Measurements from ENCODE around the gene AFF3.

Gene AFF3

DNA sequence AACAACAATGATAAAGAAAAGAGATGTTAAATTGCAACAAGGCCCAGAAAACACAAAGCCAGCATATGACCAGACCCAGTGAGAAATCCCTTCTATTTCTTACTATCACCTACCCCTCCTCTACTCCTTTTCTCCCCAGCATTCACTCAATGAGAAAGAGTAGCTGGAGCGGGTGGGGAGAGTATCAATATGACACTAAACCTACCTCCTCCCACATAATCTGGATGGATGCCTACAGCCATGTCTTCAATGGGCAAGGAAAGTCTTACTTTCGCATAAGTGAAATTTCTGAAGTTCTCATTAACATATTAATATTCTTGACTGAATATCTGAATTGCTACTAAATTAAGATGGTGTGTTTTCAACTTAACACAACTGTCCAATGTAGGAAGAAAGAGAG lies 78.2 kb downstream of the AFF3 start:
- TF ChIP-seq TAF1 (IDR thresholded peaks at IDR 0.05; ENCODE audit: borderline replicate concordance, insufficient read depth, low read length) (no peak), FOXP2 (optimal IDR thresholded peaks at IDR 0.05; ENCODE audit: borderline replicate concordance, extremely low read depth, extremely low read length, insufficient read depth) (no peak), POLR2AphosphoS5 (IDR thresholded peaks at IDR 0.05; ENCODE audit: low read depth, low read length) (no peak), SIN3A (IDR thresholded peaks at IDR 0.05; ENCODE audit: borderline replicate concordance, insufficient read depth, low read length) (no peak)
- TF ChIP-seq, protein P1, sequence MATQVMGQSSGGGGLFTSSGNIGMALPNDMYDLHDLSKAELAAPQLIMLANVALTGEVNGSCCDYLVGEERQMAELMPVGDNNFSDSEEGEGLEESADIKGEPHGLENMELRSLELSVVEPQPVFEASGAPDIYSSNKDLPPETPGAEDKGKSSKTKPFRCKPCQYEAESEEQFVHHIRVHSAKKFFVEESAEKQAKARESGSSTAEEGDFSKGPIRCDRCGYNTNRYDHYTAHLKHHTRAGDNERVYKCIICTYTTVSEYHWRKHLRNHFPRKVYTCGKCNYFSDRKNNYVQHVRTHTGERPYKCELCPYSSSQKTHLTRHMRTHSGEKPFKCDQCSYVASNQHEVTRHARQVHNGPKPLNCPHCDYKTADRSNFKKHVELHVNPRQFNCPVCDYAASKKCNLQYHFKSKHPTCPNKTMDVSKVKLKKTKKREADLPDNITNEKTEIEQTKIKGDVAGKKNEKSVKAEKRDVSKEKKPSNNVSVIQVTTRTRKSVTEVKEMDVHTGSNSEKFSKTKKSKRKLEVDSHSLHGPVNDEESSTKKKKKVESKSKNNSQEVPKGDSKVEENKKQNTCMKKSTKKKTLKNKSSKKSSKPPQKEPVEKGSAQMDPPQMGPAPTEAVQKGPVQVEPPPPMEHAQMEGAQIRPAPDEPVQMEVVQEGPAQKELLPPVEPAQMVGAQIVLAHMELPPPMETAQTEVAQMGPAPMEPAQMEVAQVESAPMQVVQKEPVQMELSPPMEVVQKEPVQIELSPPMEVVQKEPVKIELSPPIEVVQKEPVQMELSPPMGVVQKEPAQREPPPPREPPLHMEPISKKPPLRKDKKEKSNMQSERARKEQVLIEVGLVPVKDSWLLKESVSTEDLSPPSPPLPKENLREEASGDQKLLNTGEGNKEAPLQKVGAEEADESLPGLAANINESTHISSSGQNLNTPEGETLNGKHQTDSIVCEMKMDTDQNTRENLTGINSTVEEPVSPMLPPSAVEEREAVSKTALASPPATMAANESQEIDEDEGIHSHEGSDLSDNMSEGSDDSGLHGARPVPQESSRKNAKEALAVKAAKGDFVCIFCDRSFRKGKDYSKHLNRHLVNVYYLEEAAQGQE (IDR thresholded peaks at IDR 0.05; ENCODE audit: insufficient read depth in 1 of 2, low read depth in 2 of 2, low read length in 2 of 2), result no peak

DNA sequence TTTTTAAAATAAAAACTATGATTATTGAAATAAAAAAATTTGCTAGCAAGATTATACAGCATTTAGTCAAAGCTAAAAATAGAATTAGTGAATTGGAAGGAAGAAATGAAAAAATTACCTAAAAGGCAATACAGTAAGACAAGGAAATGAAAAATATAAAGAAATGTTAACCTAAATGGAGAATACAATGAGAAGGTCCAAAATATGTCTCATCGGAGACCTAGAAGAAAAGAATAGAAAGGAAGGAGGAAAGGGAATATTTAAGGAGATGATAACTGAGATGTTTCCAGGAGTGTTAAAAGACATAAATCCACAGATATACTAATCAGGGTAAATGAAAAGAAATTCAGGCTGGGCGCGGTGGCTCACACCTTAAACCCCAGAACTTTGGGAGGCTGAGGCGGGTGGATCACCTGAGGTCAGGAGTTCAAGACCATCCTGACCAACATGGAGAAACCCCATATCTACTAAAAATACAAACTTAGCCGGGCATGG lies 78.9 kb downstream of the AFF3 start:
- TF ChIP-seq TAF1 (IDR thresholded peaks at IDR 0.05; ENCODE audit: borderline replicate concordance, insufficient read depth, low read length) (no peak), POLR2AphosphoS5 (IDR thresholded peaks at IDR 0.05; ENCODE audit: low read depth, low read length) (no peak), SIN3A (IDR thresholded peaks at IDR 0.05; ENCODE audit: borderline replicate concordance, insufficient read depth, low read length) (no peak), FOXP2 (optimal IDR thresholded peaks at IDR 0.05; ENCODE audit: borderline replicate concordance, extremely low read depth, extremely low read length, insufficient read depth) (no peak)
- TF ChIP-seq, protein P1 (IDR thresholded peaks at IDR 0.05; ENCODE audit: insufficient read depth in 1 of 2, low read depth in 2 of 2, low read length in 2 of 2), result no peak

DNA sequence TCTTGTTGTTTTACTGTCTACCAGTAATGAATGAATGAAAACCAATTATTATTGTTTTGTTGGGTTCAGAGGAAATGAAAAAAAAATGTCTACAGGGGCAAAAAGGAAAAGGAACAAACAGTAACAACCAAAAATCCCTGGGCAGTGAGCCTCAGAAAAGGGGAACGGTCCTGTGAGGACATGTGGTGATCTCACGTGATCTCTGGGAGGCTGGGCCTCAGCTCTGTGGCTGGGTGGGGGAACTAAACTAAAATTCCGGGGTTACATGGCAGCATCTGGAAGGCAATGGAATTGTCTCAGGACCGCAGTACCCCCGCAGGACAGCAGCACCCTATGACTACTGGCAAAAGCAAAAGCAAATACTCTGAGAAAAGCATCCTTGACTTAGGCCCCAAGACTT lies 80.1 kb downstream of the AFF3 start:
- TF ChIP-seq FOXP2 (optimal IDR thresholded peaks at IDR 0.05; ENCODE audit: borderline replicate concordance, extremely low read depth, extremely low read length, insufficient read depth), result no peak
- TF ChIP-seq TAF1 (IDR thresholded peaks at IDR 0.05; ENCODE audit: borderline replicate concordance, insufficient read depth, low read length), result no peak
- TF ChIP-seq, protein P1 (IDR thresholded peaks at IDR 0.05; ENCODE audit: insufficient read depth in 1 of 2, low read depth in 2 of 2, low read length in 2 of 2), result no peak
- no peak for TF ChIP-seq POLR2AphosphoS5 (IDR thresholded peaks at IDR 0.05; ENCODE audit: low read depth, low read length)
- no peak for TF ChIP-seq SIN3A (IDR thresholded peaks at IDR 0.05; ENCODE audit: borderline replicate concordance, insufficient read depth, low read length)

DNA sequence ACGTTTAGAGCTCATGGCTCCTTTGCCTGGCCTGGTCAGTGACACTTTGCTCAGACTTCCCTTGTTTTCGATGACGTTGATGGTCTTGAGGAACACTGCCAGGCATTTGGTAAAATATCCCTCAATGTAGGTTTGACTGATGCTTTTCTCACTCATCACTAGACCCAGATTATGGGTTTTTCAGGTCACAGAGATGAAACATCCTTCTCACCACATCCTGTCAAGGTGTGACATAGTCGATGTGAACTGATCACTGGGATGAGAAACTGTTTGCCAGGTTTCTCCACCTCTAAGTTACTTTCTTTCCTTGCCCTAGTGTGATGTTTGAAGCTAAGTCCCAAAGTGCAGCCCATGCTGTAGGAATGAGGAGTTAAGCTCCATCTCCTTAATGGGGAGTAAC lies 81.5 kb downstream of the AFF3 start:
- no peak for TF ChIP-seq FOXP2 (optimal IDR thresholded peaks at IDR 0.05; ENCODE audit: borderline replicate concordance, extremely low read depth, extremely low read length, insufficient read depth)
- no peak for TF ChIP-seq POLR2AphosphoS5 (IDR thresholded peaks at IDR 0.05; ENCODE audit: low read depth, low read length)
- no peak for TF ChIP-seq TAF1 (IDR thresholded peaks at IDR 0.05; ENCODE audit: borderline replicate concordance, insufficient read depth, low read length)
- no peak for TF ChIP-seq SIN3A (IDR thresholded peaks at IDR 0.05; ENCODE audit: borderline replicate concordance, insufficient read depth, low read length)
- TF ChIP-seq, protein P1 (IDR thresholded peaks at IDR 0.05; ENCODE audit: insufficient read depth in 1 of 2, low read depth in 2 of 2, low read length in 2 of 2), result no peak

DNA sequence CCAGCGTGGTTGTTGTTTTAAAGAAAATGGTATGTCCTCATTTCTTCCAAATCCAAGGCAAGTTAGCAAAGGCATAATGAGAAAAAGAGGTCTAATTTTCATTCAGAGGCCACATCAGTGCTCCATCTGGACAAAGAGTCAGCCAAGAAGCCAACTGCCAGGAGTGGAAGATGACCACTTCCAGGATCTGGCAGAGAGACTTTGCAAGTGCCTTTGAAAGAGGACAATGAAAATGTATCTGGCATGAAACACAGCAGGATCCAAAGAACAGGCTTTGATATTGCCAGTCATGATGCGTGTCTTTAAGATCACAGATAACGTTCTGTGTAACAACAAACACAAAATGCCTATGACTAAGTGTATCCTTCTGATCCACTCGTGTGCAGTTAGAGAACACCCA lies 82.8 kb downstream of the AFF3 start:
- TF ChIP-seq, protein P1 (IDR thresholded peaks at IDR 0.05; ENCODE audit: insufficient read depth in 1 of 2, low read depth in 2 of 2, low read length in 2 of 2), result no peak
- TF ChIP-seq FOXP2 (optimal IDR thresholded peaks at IDR 0.05; ENCODE audit: borderline replicate concordance, extremely low read depth, extremely low read length, insufficient read depth) (no peak), SIN3A (IDR thresholded peaks at IDR 0.05; ENCODE audit: borderline replicate concordance, insufficient read depth, low read length) (no peak), POLR2AphosphoS5 (IDR thresholded peaks at IDR 0.05; ENCODE audit: low read depth, low read length) (no peak), TAF1 (IDR thresholded peaks at IDR 0.05; ENCODE audit: borderline replicate concordance, insufficient read depth, low read length) (no peak)

All from PFSK-1 (cell line).